GM18861 (cell line): Measurements from ENCODE around the gene TCEA2.

Experiments used
- ATAC-seq: cut with Tn5 transposase; IDR thresholded peaks from one replicate; pipeline ENCODE4 v1.9.1; 2021; ENCODE audit not compliant: unreplicated experiment

Gene TCEA2

DNA sequence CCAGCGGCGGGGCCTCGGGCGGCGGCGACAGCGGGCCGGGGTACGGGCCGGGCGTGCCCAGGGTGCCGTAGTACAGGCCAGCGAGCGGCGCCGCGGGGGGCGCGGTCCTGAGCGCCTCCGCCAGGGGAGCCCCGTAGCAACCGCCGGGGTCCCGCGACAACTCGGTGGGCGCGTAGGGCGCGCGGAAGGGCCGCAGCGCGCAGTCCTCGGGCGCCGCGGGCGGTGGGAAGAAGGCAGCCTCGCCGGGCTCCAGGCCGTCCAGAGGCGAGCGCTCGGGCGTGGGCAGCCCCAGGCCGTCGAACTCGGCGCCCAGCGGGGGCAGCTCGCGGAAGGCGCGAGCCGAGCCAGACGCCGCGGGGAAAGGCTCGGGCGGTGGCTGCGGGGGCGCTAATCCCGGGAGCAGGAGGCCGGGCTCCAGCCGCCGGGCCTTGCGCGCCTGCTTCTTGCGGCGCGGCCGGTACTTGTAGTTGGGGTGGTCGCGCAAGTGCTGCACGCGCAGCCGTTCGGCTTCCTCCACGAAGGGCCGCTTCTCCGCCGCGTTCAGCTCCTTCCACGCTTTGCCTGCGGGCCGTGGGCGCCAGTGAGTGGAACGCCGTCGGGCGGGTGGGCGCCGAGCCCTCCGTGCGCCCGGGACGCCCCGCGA, 14.5 kb upstream of the TCEA2 start:
- no peak for ATAC-seq

- no peak for ATAC-seq
Observed at GRCh38 chr20:64049060-64049877, 13.7 kb upstream of the TCEA2 start, which contains the start of gene SOX18. SOX18 (minus strand) TSS chr20:64049639; CDS start chr20:64049516, 123 bp downstream.

- no peak for ATAC-seq
Observed at GRCh38 chr20:64049878-64050260, 13.1 kb upstream of the TCEA2 start.

GRCh38 chr20:64050261-64051032, 12.6 kb upstream of the TCEA2 start:
- no peak for ATAC-seq

- no peak for ATAC-seq
Observed at GRCh38 chr20:64051033-64051452, 12.0 kb upstream of the TCEA2 start.

DNA sequence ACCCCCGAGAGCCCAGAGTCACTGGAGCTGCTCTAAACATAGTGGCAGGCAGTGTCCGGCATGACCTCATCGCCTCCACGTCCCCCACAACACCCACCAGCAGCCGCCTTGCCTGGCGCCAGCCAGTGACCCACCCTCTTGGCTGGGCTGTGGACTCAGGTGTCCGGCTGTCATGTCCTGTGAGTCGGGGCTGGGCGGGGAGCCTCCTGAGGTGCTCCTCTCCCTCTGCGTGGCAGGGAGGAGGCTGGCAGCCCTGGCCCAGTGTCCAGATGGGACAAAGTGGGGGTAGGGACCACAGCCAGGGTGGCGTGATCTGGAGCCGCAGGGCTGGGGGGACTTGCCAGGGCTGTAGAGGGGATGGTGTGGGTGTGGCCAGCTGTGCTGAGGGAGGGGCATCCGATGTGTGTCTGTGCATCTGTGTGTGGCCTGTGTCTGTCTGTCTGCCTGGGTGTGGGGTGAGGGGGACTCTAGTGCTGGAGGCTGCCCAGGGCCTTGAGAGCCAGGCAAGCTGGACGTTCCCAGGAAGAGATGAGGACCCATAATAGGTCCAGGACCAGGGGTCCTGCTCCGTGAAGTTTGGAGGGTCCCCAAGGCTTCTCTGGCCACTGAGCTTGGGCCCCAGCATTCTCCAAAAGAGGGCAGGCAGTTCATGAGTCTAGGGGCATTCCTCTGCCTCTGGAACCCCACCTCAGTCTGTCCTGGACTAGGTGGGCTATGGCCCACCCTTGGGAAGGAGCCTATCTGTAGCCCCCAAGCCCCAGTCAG, 11.3 kb upstream of the TCEA2 start:
- ATAC-seq: no peak

DNA sequence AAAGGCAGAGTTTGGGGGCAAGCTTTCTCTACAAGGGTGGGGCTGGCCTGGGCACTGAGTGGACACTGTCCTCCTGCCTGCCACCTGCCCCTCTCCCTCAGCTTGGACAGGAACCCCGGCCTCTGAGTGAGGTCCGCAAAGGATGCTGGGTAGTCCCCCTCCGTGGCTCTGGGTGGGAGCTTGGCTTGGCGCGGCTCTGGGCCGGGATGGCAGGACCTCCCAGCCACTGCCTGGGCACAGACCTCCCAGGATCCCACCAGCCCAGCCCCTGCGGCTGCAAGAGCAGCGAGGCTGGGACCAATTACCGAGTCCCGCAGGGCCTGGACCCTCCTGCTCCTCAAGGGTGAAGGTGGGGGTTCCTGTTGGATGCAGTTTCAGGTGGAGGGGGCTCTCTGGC, 10.7 kb upstream of the TCEA2 start:
- ATAC-seq: no peak

GRCh38 chr20:64052987-64053840, 9.8 kb upstream of the TCEA2 start:
- ATAC-seq: no peak

GRCh38 chr20:64053841-64054661, 8.9 kb upstream of the TCEA2 start:
- ATAC-seq: no peak

DNA sequence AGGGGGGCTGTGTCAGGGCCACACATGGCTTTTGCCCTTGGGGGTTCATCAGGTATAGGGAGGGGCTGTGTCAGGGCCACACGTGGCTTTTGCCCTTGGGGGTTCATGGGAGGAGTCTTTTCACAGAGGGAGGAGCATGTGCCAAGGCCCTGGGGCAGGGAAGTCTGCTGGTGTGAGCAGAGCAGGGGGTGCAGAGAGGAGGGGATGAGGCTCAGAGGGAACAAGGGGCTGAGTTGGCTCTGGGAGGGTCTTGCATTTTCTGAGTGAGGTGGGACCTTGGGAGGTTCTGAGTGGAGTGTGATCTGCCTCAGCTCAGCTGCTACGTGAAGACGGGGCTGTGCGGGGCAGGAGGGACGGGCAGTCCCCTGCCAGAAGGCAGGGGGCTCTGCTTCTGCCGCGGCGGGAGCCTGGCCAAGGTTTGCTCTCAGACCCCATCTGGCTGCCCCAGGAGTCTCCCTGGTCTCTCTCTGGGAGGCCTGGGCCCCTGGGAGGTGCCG, 7.6 kb upstream of the TCEA2 start:
- no peak for ATAC-seq

DNA sequence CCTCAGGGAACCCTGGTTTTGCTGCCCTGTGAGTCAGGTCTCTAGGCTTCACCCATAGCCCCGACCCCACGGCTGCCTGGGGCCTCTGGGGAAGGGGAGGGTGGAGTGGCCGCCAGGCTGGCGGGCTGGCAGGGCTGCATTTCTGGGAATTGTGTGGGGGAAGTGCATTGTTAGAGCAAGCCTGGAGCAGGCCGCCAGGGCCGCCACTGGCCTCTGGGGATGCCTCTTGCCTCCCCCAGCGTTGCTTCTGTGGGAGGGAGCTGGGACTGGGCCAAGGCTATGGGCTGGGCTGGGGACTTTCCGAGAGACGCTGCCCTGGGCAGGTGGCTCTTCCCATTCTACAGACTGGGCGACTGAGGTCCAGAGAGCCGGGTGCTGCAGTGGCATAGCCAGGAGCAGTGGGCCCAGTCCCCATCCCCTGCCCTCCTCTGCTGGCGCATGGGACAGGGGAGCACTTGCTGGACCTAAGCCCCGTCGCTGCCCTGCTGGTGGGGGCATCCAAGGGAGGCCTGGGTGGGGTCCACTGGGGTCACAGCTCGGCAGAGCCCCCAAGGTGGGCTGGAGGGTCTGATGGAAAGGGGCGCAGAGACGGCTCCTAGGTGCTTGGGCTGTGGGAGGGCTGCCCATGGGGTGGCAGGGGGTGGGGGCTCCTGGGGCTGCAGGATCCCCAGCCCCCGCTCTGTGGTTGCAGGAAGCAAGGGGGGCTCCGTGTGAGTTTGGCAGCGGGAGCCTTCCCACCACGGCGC, 6.9 kb upstream of the TCEA2 start:
- no peak for ATAC-seq

DNA sequence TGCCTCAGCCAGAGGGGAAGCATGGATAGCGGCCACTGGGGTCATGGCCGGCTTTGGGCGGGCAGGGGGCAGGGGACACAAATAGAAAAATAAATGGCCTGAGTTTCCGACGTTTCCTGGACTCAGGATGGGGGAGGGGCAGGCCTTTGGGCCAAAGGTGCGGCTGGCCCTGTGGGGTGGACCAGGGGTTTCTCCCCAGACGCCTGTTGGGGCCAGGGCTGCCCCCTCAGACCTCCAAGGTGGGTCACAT, 6.4 kb upstream of the TCEA2 start:
- no peak for ATAC-seq

GRCh38 chr20:64056889-64057627, 5.9 kb upstream of the TCEA2 start:
- ATAC-seq: no peak

- ATAC-seq: no peak
Observed at GRCh38 chr20:64057628-64058498, 5.1 kb upstream of the TCEA2 start.

- ATAC-seq: no peak
Observed at GRCh38 chr20:64058536-64058935, 4.5 kb upstream of the TCEA2 start.

DNA sequence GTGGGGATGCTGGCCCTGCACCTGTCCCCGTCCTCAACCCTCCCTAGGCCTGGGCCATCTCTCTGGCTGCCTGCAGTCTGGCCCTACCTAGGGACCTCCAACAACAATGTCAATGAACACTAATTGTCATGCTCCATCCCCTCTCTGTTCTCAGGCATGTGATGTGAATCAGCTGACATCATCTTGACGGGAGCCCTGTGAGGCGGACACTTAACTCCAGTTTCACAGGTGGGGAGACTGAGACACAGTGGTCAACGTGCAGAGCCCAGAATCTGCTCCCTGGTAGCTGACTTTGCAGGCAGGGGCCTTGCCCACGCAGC, 762 bp upstream of the TCEA2 start:
- no peak for ATAC-seq
